ENCODE data around the gene WWC1.
"Not testable (repeated sequence)": the region's sequence is repeated elsewhere in the genome, so short reads cannot be mapped to it uniquely, and the experiment has no call there.

The WWC1 gene

GRCh38 chr5:168310541-168310940 is 19.1 kb downstream of the WWC1 start:
- not testable (repeated sequence) for DNase-seq

DNA sequence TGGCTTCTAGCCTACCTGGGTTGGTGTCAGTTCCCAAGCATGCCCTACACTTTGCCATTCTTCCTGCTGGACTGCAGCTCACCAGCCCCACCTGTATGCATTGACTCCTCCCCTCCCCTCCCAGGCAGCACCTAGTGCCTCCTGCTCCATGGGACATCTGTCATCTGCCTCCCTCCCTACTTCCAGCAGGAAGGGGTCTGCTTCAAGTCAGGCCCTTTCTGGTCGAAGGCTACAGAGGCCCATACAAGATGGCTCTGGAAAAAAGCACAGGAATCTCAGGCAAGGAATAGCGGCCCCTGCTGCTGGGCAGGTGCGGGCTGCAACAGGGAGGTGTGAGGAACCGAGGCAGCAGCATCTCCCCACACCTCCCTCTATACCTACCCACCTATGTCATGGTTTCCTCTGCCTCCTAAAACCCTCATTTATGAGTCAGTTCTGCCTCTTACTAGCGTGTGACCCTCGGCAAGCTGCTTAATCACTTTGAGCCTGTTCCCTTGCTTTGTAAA is 19.7 kb downstream of the WWC1 start:
- no peak for DNase-seq

DNA sequence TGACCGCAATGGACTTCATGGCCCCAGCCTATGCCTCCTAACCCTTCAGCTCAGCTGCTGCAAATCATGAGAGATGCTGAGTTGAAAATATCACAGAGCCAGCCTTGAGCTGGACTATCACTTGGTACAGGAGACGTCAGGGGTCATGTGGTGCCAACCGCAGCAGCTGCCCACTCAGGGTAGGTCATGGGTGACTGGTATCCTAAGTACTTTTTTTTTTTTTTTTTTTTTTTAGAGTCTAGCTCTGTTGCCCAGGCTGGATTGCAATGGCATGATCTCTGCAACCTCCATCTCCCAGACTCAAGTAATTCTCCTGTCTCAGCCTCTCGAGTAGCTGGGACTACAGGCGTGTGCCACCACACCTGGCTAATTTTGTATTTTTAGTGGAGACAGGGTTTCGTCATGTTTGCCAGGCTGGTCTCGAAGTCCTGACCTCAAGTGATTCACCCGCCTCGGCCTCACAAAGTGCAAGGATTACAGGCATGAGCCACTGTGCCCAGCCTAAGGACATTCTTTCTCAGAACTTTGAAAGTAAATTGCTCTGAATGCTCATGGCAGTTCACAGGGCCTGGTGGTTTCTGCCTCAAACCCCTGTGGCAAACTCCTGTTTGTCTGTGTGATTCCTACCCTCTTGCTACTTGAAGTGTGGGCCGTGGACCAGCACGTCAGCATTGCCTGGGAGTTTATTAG is 21.3 kb downstream of the WWC1 start:
- DNase-seq = no peak

- no peak for DNase-seq
Observed at GRCh38 chr5:168313596-168314204, 22.3 kb downstream of the WWC1 start.

DNA sequence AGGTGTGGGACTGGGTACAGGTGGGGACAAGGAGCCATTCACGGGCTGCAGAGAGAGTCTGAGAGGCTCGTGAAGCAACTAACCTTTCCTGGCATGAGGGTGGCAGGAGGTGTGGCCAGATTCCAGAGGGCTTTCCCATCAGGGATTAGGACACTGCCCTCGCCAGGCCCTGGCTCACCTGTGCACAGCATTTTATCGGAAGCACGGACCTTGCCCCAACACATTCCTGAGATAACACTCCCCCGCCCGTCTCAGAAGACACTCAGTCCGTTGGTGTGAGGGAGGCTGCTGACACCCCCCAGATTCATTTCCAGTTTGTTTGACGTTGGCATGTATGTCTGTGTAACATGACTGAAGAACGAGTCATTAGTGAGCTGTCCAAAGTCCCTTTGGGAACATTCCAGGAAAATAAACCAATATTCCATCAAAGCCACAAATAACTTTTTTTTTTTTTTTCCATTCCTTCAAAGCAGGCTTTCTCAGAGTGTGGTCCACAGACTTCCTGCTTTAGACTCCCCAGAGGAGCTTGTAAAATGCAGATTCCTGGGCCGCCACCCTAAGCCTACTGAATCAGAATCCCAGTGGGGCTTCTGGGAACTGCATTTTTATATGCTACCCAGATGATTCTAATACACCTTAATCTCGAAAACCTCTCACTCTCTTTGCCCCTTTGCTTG is 23.4 kb downstream of the WWC1 start:
- DNase-seq = no peak

- no peak for DNase-seq
Observed at GRCh38 chr5:168315416-168316138, 24.1 kb downstream of the WWC1 start.

GRCh38 chr5:168316139-168316578 is 24.7 kb downstream of the WWC1 start:
- peak; percentile 54 for DNase-seq

DNA sequence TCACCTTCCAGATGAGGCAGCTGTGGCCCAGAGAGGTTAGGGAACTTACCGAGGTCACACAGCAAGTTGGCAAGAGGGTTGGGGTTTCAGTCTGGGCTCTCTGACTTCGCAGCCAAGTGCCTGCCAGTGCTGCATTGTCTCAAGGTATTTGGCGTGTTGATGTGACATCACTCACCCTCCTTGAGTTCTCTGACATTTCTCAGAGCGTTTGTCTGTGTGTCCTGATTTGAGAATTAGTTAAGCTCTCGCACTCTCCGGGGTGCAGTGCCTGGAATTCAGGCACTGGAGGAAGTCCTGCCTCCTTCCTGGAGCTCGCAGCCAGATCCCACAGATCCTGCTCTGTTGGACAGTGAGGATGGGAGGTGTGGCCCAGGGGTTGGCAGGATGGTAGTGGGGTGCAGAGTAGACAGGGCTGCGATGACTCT is 25.7 kb downstream of the WWC1 start:
- no peak for DNase-seq

DNA sequence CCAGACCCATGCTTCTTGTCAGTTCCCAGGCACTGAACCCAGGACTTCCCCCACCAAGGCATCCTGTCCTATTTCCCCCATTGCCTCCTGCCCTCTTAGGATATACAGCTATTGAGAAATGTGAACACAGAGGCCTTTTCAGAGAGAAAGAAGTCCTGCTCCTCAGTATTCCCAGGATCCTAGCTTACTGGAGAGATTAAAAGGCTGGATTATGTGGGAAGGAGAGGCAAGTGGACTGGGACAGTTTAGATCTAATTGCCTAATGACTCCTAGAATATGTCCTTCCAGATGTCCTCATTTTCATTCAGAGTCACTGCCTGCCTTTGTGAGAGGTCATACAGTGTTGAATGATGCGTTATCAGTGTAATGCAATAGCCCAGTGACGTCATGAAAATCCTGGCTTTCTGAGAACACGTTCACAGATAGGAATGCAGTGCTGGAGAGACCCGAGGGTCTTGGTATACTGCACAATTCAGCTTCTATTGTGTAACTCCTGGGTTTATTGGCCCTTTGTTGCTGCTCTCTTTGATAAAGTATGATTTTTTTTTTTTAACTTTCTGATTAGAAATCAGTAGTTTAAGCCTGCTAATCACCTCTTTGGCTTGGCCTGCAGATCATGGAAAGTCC is 26.2 kb downstream of the WWC1 start:
- DNase-seq = no peak

DNA sequence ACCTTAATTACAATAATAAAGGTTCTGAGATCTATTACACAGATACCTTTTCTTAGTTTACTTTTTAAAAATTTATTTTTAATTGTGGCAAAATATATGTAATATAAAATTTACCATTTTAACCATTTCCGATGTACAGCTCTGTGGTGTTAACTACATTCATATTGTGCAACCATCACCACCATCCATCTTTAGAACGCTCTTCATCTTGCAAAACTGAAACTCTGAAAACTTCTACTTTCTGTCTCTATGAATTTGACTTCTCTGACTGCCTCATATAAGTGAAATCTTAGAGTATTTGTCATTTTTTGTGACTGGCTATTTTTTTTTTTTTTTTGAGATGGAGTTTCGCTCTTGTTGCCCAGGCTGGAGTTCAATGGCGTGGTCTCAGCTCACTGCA is 26.8 kb downstream of the WWC1 start:
- no peak for DNase-seq

DNA sequence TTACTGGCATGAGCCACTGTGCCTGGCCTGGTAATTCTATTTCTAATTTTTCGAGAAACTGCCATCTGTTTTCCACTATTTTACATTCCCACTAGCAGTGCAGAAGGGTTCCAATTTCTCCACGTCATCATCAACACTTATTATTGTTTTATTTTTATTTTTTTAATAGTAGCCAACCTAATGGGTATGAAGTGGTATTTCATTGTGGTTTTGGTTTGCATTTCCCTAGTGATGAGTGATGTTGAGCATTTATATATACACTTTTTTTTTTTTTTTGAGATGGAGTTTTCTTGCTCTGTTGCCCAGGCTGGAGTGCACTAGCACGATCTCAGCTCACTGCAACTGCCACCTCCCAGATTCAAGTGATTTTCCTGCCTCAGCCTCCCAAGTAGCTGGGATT is 28.3 kb downstream of the WWC1 start:
- no peak for DNase-seq

DNA sequence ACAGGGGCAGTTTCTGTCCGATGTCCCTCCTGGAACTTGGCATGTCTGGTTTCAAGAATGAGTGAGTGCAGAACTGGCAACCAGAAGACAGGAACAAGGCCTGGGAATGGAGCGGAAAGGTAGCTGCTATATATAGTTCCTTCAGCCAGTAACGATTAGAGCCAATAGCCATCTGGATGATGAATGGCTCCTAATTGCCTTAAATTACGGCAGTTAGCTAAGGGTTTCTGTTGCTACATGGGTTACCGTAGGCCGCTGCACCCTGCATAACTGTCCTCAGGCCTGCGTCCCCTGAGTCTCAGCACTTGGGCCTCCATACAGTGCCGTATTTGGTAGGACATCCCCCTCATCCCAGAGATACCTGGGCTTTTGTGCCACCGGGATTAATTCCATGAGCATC is 29.4 kb downstream of the WWC1 start:
- no peak for DNase-seq

GRCh38 chr5:168324859-168325630 is 33.6 kb downstream of the WWC1 start:
- DNase-seq = no peak

DNA sequence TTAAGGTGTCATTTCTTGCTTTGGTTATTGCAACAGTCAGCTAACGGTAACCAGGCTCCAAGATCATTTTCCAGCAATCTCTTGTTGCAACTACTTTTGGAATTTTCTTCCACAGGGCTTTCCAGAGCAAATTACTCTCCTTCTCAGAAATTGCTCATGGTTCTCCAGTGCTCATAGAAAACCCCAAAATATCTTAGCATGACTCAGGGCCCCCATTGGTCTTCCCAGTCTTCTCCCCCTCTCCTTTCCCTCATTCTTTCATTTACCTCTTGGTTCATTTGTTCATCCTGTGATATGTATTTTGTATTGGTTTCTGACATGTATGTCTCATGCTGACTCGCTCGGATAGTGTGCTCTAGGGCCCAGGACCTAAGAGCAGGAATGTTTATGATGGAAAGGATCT is 35.6 kb downstream of the WWC1 start:
- DNase-seq = no peak

DNA sequence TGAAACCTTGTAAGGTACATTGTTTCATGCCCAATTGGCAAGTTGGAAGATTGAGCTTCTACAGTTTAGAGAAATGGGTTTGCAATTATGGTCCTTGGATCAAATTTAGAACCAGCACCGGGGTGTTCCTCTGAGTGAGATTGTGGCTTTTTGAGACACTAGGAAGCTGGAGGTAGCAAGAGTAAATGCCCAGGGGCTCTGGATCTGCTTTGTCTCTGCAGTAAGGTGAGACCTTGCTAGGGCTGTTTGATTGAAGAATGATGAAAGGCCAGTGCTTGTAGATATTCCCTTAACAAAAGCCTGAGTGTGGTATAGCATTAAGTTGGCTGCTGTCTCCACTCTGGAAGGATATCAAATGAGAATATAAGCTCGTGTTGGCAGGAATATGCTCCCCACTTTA is 36.0 kb downstream of the WWC1 start:
- DNase-seq = no peak

DNA sequence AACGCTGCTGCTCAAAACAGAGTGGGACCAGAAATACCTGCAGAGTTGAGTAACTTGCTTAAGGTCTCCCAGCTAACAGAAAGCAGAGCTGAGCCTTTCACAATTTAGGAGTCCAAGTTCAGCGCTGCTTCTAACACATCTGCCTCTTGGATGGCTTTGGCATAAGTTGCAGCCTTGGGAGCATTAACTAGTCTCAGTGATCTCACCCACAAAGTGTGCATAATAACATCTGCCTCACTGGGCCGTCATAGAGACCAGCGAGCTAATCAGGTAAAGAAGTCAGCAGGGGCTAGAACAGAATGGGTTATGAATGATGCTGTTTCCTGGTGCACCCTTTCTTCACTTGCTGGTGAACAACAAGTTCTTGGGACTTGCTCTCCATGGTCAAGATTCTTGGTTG is 36.5 kb downstream of the WWC1 start:
- DNase-seq = no peak

- peak; percentile 27 for DNase-seq
Observed at GRCh38 chr5:168328814-168329213, 37.4 kb downstream of the WWC1 start.

DNA sequence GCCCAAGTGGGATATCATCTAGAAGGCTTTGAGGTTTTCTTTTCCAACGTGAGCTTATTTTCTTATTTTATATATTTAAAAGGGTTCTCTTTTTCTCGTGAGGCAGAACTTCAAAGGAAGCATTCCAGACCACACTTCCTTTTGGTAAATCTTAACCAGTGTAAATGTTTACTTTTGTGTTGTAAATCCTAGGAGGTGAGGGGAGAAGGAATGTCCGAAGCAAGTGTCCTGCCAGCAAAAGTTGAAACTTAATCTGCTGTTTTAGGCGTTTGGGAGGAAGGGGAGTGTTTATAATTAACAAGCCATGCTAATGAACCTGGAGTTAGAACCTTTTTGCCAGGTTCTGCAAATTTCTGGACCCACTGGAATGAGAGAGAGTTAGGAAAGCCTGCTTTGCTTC is 37.9 kb downstream of the WWC1 start:
- no peak for DNase-seq

GRCh38 chr5:168332042-168332441 is 40.6 kb downstream of the WWC1 start:
- no peak for DNase-seq

GRCh38 chr5:168334280-168334679 is 42.8 kb downstream of the WWC1 start:
- no peak for DNase-seq

DNA sequence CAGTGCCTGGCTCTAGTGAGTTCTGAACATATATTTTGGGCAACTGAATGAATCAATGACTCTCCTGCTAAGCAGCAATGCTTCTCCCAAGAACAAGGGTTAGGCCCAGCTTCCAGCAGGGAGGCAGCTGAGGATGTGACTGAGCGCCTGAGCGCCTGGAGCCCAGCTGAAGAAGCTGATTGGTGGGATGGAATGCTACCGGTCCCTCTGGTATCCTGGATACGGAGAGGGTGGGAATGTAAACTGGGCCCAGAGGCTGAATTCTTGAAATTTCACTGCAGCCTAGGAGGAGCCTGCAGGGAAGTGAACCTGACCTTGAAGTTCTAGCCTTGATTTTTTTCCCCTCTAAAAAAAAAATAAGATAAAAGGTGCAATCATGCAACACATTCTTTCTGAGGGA is 43.2 kb downstream of the WWC1 start:
- DNase-seq = no peak

GRCh38 chr5:168337361-168337760 is 45.9 kb downstream of the WWC1 start:
- no peak for DNase-seq

Data from NCI-H526 treated with DMSO at 0.1 percent for 48 hours (cell line).